Activated naive CD4-positive, alpha-beta T cell treated with anti-CD3 and anti-CD28 coated beads, Interleukin-2, amount 50 U/mL, for 72 hours (primary cell): Measurements from ENCODE around the gene DDX46. TPM values are rescaled to one million over a fixed set of nuclear protein-coding genes. Genes with fewer than 3 reads are reported as not detected.
"Not testable (repeated sequence)": the region's sequence is repeated elsewhere in the genome, so short reads cannot be mapped to it uniquely, and the experiment has no call there.

Source experiments
- ATAC-seq, 2 donors: fragments of 150-1000 bp; cut with Tn5 transposase; 2 replicates each; pipeline ENCODE4 v1.10.0; 2021; ENCODE audit warnings: mild to moderate bottlenecking in 2 of 2, moderate library complexity in 2 of 2
- DNase-seq, 2 donors: peaks; one replicate each; pipeline ENCODE4 v3.0.0; 2021 to 2022; ENCODE audit warnings: low spot score in 2 of 2
- H3K27ac Mint-ChIP-seq, 2 donors: one replicate each; pipeline ENCODE4 v1.8.0; 2022; ENCODE audit warnings: mild to moderate bottlenecking in 2 of 2, mixed read lengths in 2 of 2
- H3K36me3 Mint-ChIP-seq, 2 donors: one replicate each; pipeline ENCODE4 v1.8.0; 2022; ENCODE audit warnings: mixed read lengths in 2 of 2
- H3K9me3 Mint-ChIP-seq, 2 donors: one replicate each; pipeline ENCODE4 v1.8.0; 2022; ENCODE audit warnings: mixed read lengths in 2 of 2
- total RNA-seq, 2 donors: library from RNA; stranded (reverse); gene quantifications; one replicate each; pipeline ENCODE4 v1.2.3, GENCODE V29; 2022

Gene DDX46
- total RNA-seq, 2 donors from 2014 or later, result 79.4 to 108 TPM

- no peaks in the 10 kb centered on the region for H3K9me3 Mint-ChIP-seq
- H3K27ac Mint-ChIP-seq, result no peak overlapping the region
- peaks cover 0 to 2% of the 10 kb centered on the region in 2 donors for H3K36me3 Mint-ChIP-seq
- ATAC-seq (no peak), DNase-seq (no peak)
Measured at GRCh38 chr5:134819407-134819963, 60.9 kb downstream of the DDX46 start.

DNA sequence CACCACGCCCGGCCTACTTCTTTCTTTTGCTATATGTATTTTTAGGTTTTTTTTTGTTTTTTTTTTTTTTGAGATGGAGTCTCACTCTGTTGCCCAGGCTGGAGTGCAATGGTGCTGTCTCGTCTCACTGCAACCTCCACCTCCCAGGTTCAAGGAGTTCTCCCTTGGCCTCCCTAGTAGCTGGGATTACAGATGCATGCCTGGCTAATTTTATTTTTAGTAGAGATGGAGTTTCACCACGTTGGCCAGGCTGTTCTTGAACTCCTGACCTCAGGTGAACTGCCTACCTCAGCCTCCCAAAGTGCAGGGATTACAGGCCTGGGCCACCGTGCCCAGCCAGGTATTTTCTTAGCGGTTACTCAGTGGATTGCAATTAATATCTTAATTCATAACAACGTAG lies 63.3 kb downstream of the DDX46 start:
- DNase-seq (no peak), ATAC-seq (no peak)
- Mint-ChIP-seq H3K9me3 (no peaks in the 10 kb centered on the region), H3K36me3 (peaks cover 0 to 11% of the 10 kb centered on the region in 2 donors), H3K27ac (peak overlapping the region in 1 of 2 donors; percentile 60)

DNA sequence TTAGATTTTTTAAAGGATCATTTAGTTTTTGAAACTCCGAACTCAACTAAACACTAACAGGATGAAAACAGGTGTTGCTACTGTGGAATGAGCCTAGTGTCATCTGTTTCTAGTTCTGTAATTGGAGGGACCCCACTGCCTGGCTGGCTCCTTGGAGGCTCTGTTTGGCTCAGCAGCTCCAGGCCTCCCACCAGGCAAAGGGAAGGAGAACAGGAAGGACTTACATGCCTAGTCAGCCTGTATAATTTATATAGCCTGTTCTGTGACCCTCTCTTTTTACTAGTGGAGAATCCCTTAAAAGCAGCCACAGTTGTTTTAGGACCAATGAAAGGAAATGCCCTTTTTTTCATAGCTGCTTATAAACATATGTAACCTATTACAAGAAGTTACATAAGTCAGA lies 66.1 kb downstream of the DDX46 start:
- ATAC-seq (no peak), DNase-seq (no peak)
- Mint-ChIP-seq H3K36me3 (peaks cover 0 to 11% of the 10 kb centered on the region in 2 donors), H3K9me3 (no peaks in the 10 kb centered on the region), H3K27ac (no peak overlapping the region)

GRCh38 chr5:134825212-134825611 lies 66.6 kb downstream of the DDX46 start:
- no peak for DNase-seq
- ATAC-seq, result no peak
- H3K36me3 Mint-ChIP-seq, result peaks cover 0 to 11% of the 10 kb centered on the region in 2 donors
- H3K9me3 Mint-ChIP-seq, result no peaks in the 10 kb centered on the region
- H3K27ac Mint-ChIP-seq, result peak overlapping the region; percentile 61 to 95

DNA sequence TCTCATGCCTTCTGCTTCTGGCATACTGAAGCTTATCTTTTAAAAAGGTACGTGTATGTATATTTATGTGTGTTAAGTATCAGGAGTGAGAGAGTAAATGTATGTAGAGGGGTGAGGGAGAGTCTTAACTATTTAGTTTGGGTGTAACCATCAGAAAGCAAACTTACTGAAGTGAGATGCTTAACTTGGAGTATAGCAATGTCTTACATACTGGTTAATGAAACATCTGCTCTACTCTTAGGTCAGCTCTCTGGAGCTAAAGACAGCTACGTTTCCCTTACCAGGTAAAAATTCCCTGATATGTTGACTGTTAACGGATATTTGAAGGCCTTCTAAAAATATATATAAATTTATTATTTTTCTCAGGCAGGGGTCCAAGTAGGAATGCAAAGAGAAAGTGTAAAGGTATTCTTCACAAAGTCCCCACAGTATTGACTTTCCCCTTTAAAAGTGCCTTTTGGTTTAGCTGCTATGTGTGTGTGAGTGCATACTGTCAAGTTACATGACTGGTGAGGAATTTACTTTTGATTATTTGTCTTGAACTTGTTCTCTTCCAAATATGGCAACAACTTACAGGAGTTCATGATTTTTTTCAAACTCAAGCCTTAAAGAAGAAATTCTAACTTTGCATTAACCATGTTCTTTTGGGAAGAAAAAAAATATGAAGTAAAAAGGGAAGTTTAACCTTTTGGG lies 74.9 kb downstream of the DDX46 start:
- ATAC-seq (no peak), DNase-seq (no peak)
- H3K36me3 Mint-ChIP-seq, result no peaks in the 10 kb centered on the region
- no peak overlapping the region for H3K27ac Mint-ChIP-seq
- no peaks in the 10 kb centered on the region for H3K9me3 Mint-ChIP-seq

- H3K9me3 Mint-ChIP-seq, result no peaks in the 10 kb centered on the region
- DNase-seq, result no peak
- no peak for ATAC-seq
- peaks cover 0 to 3% of the 10 kb centered on the region in 2 donors for H3K36me3 Mint-ChIP-seq
- no peak overlapping the region for H3K27ac Mint-ChIP-seq
Measured at GRCh38 chr5:134835623-134836022, 77.0 kb downstream of the DDX46 start.

- ATAC-seq, result no peak
- Mint-ChIP-seq H3K9me3 (no peaks in the 10 kb centered on the region), H3K36me3 (peaks cover 0 to 5% of the 10 kb centered on the region in 2 donors), H3K27ac (no peak overlapping the region)
- DNase-seq, result no peak
Measured at GRCh38 chr5:134837530-134838181, 79.1 kb downstream of the DDX46 start.

DNA sequence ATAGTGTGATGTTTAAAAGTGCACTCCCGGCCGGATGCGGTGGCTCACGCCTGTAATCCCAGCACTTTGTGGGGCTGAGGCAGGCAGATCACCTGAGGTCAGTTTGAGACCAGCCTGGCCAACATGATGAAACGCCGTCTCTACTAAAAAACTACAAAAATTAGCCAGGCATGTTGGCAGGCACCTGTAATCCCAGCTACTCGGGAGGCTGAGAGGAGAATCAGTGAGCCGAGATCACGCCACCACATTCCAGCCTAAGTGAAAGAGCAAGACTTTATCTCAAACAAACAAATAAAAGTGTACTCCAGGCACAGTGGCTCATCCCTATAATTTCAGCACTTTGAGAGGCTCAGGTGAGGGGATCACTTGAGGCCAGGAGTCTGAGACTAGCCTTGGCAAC lies 79.8 kb downstream of the DDX46 start:
- not testable (repeated sequence) for DNase-seq, ATAC-seq, H3K36me3 Mint-ChIP-seq, H3K27ac Mint-ChIP-seq, H3K9me3 Mint-ChIP-seq

GRCh38 chr5:134840811-134841210 lies 82.2 kb downstream of the DDX46 start:
- H3K27ac Mint-ChIP-seq, result no peak overlapping the region
- DNase-seq, result no peak

GRCh38 chr5:134844252-134844651 lies 85.7 kb downstream of the DDX46 start:
- H3K9me3 Mint-ChIP-seq, result no peaks in the 10 kb centered on the region
- peak overlapping the region in 1 of 2 donors; percentile 96 for H3K27ac Mint-ChIP-seq
- DNase-seq, result no peak
- H3K36me3 Mint-ChIP-seq, result peaks cover 15 to 26% of the 10 kb centered on the region in 2 donors
- no peak for ATAC-seq

More at GRCh38 chr5:134840811-134841210, 82.2 kb downstream of the DDX46 start:
- H3K36me3 Mint-ChIP-seq, result peaks cover 5 to 15% of the 10 kb centered on the region in 2 donors
- H3K9me3 Mint-ChIP-seq, result no peaks in the 10 kb centered on the region
- no peak for ATAC-seq

- DNase-seq, result no peak
- Mint-ChIP-seq H3K9me3 (no peaks in the 10 kb centered on the region), H3K27ac (peak overlapping the region; percentile 96), H3K36me3 (peaks cover 14 to 26% of the 10 kb centered on the region in 2 donors)
- no peak for ATAC-seq
Measured at GRCh38 chr5:134845335-134845851, 86.8 kb downstream of the DDX46 start.

DNA sequence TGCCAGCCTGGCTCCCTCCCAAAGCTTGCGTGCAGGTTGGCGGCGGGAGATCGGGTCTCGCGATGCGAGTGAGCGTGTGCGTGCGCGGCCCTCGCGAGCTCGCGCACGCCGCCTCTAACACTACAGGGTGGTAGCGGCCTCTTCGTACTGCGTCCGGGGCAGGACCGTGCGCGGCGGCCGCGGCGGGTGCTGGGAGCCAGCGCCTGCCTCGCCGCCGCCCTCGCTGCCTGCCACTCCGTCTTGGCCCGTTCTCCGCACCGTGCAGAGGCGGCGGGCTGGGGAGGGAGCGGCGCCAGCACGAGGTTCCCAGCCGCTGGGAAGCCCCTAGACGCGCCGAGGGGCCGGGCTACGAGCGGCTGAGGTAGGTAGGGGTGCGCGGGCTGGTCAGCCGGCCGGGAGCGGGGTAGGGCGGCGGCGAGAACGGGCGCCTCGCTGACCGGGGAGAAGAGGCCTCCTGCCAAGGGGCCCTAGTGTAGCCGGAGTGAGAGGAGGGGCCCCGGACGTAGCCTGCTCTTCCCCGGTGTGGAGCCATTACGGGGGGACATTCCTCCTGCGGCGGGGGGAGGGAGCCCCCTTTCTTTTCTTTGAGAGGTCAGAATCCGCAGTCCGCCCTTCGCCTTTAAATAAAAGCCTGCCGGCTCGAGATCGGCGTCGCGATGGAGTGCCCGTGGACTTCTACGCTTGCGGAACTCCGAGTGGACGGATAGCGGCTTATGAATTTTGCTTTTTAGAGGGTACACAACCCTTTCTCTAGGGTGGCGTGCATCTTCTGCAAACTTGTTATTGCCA lies 87.5 kb downstream of the DDX46 start, which contains the start of gene C5orf24:
TSS of gene C5orf24 (plus strand) at position 117 of the 789 bp plus-strand sequence. CDS start 8,933 bp downstream, outside the sequence.
- ATAC-seq (peak; percentile 95 to 97), DNase-seq (peak; percentile 88 to 93)
- peak within 1 kb of the TSS; percentile 96 for H3K27ac Mint-ChIP-seq
- peaks cover 10 to 26% of the 10 kb centered on the region in 2 donors for H3K36me3 Mint-ChIP-seq
- no peaks in the 10 kb centered on the region for H3K9me3 Mint-ChIP-seq

DNA sequence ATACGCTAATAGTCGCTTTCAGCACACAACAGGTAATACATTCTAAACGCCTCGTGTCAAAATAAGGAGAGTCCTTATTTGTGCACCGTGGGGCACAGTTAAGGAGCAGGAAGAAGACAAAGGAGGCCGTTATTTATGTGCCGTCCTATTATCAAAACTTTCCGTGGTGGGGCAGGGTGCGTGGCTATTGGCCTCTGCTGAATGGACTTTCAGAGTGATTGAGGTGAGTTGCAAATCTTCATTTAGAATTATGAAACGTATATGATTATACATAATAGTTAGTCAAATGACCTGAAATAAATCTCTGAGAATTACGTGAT lies 88.0 kb downstream of the DDX46 start:
- peak in 1 of 2 donors; percentile 32 for DNase-seq
- Mint-ChIP-seq H3K36me3 (peaks cover 10 to 26% of the 10 kb centered on the region in 2 donors), H3K9me3 (no peaks in the 10 kb centered on the region), H3K27ac (peak overlapping the region; percentile 96)
- ATAC-seq, result peak in 1 of 2 donors; percentile 18

- peak overlapping the region in 1 of 2 donors; percentile 7 for H3K27ac Mint-ChIP-seq
Measured at GRCh38 chr5:134849434-134849933, 90.9 kb downstream of the DDX46 start.

DNA sequence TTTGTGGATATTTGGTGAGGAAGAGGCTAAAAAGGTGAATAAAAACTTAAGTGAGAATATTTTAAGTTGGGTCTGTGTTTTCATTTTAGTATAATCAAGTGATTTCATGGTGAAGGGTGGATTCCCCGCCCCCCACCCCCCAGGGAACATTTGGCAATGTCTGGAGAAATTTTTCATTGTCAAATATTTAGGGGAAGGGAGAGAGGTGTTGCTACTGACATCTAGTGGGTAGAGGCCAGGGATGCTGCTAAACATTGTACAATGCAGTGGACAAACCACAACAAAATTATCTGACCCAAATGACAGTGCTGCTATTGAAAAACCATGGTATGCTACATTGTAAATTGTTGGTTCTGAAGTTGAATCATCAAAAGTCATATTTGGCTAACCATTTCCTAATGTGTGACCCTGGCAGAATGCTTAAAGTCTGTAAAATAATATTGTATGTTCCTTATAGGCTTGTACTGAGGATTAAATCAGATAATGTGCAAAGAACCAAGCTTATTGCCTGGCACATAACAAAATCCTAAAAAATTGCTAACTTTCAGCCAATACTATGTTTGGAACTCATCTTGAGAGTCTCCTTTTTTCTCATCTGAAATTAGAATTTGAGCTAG lies 92.8 kb downstream of the DDX46 start:
- ATAC-seq, result peak in 1 of 2 donors; percentile 22
- DNase-seq, result no peak

More at GRCh38 chr5:134849434-134849933, 90.9 kb downstream of the DDX46 start:
- DNase-seq, ATAC-seq, H3K9me3 Mint-ChIP-seq: not testable (repeated sequence)
- H3K36me3 Mint-ChIP-seq, result peaks cover 10 to 24% of the 10 kb centered on the region in 2 donors

GRCh38 chr5:134856465-134856864 lies 97.9 kb downstream of the DDX46 start:
- DNase-seq, H3K27ac Mint-ChIP-seq, H3K9me3 Mint-ChIP-seq, ATAC-seq, H3K36me3 Mint-ChIP-seq: not testable (repeated sequence)

More for the DNA sequence above, 92.8 kb downstream of the DDX46 start:
- H3K36me3 Mint-ChIP-seq, result peaks cover 7% of the 10 kb centered on the region in 2 donors
- no peak overlapping the region for H3K27ac Mint-ChIP-seq
- H3K9me3 Mint-ChIP-seq, result no peaks in the 10 kb centered on the region
